SK-N-SH (cell line): ENCODE results near the gene TBC1D5. TPM values are rescaled to one million over a fixed set of nuclear protein-coding genes. Genes with fewer than 3 reads are reported as not detected.

ENCODE experiments used
- CTCF ChIA-PET: fragments of 300-600, 350-600 bp; formaldehyde crosslinking; extraction: SDS; loops from one replicate; lab custom pipeline; 2021; lab: Yijun Ruan, JAX
- POLR2A ChIA-PET: fragments of 350-600 bp; sonication (Branson Sonifier 250); formaldehyde crosslinking; extraction: SDS; loops from one replicate; lab custom pipeline; 2020; ENCODE audit warnings: antibody characterized with exemption, inconsistent platforms; lab: Yijun Ruan, JAX
- DNase-seq: peaks from one replicate; pipeline ENCODE4 v3.0.0; 2012
- H2AFZ ChIP-seq: fragments of 200-600 bp; sonication (generic); 2 replicates; pipeline ENCODE4 v1.8.1; 2016; ENCODE audit warnings: antibody characterized with exemption, mild to moderate bottlenecking, low read depth
- H3F3A ChIP-seq: fragments of 200-600 bp; sonication (generic); replicated peaks from 2 replicates; pipeline ENCODE3; 2016; ENCODE audit warnings: antibody characterized with exemption, mild to moderate bottlenecking; ENCODE audit not compliant: insufficient read depth
- H3K27ac ChIP-seq, 2 experiments: fragments of 200-500 bp in 1 of 2; fragments of 200-600 bp in 1 of 2; sonication (Bioruptor generic) in 1 of 2; sonication (generic), shearing (Covaris generic) in 1 of 2; 2 replicates each; pipeline versions ENCODE4 v1.5.1 to v1.6.1; 2014 to 2016; ENCODE audit warnings: low read depth in 2 of 2, inconsistent platforms in 1 of 2, low read length in 1 of 2, mild to moderate bottlenecking in 1 of 2, mixed read lengths in 1 of 2
- H3K27me3 ChIP-seq: fragments of 200-600 bp; sonication (generic), shearing (Covaris generic); 2 replicates; pipeline ENCODE4 v1.6.1; 2016; ENCODE audit warnings: mixed run types; ENCODE audit not compliant: insufficient read depth
- H3K36me3 ChIP-seq, 2 experiments: fragments of 200-500 bp in 1 of 2; fragments of 200-600 bp in 1 of 2; sonication (Bioruptor generic) in 1 of 2; sonication (generic) in 1 of 2; replicated peaks in 1 of 2; 2 replicates each; pipeline versions ENCODE3 to v1.5.1; 2014 to 2016; ENCODE audit warnings: low read length in 1 of 2, mild to moderate bottlenecking in 1 of 2; ENCODE audit not compliant: insufficient read depth in 2 of 2, control insufficient read depth in 1 of 2
- H3K4me1 ChIP-seq, 2 experiments: fragments of 200-500 bp in 1 of 2; fragments of 200-600 bp in 1 of 2; sonication (Bioruptor generic) in 1 of 2; sonication (generic), shearing (Covaris generic) in 1 of 2; 2 replicates each; pipeline versions ENCODE4 v1.5.1 to v1.6.1; 2014 to 2016; ENCODE audit warnings: low read depth in 1 of 2, low read length in 1 of 2, mixed run types in 1 of 2; ENCODE audit not compliant: insufficient read depth in 2 of 2, control insufficient read depth in 1 of 2
- H3K4me2 ChIP-seq: fragments of 200-600 bp; sonication (generic), shearing (Covaris generic); 2 replicates; pipeline ENCODE4 v1.6.1; 2017; ENCODE audit warnings: mixed run types
- H3K4me3 ChIP-seq, 2 experiments: fragments of 200-500 bp in 1 of 2; fragments of 200-600 bp in 1 of 2; sonication (Bioruptor generic) in 1 of 2; sonication (generic), shearing (Covaris generic) in 1 of 2; 2 replicates each; pipeline versions ENCODE4 v1.5.1 to v1.8.1; 2014 to 2016; ENCODE audit warnings: low read depth in 2 of 2, inconsistent platforms in 1 of 2, low read length in 1 of 2, mild to moderate bottlenecking in 1 of 2, mixed read lengths in 1 of 2, moderate library complexity in 1 of 2
- H3K79me2 ChIP-seq: fragments of 200-600 bp; sonication (generic); 2 replicates; pipeline ENCODE4 v1.8.1; 2017; ENCODE audit warnings: mild to moderate bottlenecking; ENCODE audit not compliant: insufficient read depth
- H3K9ac ChIP-seq: fragments of 200-600 bp; sonication (generic); 2 replicates; pipeline ENCODE4 v1.6.1; 2017; ENCODE audit warnings: mixed run types
- H3K9me2 ChIP-seq: fragments of 200-600 bp; sonication (generic); 2 replicates; pipeline ENCODE4 v1.6.1; 2017; ENCODE audit warnings: mixed run types
- H3K9me3 ChIP-seq: fragments of 200-600 bp; sonication (generic); 2 replicates; pipeline ENCODE4 v1.6.1; 2017; ENCODE audit warnings: mixed run types, mild to moderate bottlenecking, moderate library complexity
- H4K20me1 ChIP-seq: fragments of 200-600 bp; sonication (generic); 2 replicates; pipeline ENCODE4 v1.6.1; 2017; ENCODE audit warnings: mild to moderate bottlenecking, mixed run types; ENCODE audit not compliant: insufficient read depth
- CHD2 ChIP-seq: fragments of 150-350 bp; IDR thresholded peaks from 2 replicates; pipeline ENCODE4 v1.6.1; 2018; ENCODE audit warnings: low read length; ENCODE audit not compliant: partially characterized antibody
- ELF1 ChIP-seq: IDR thresholded peaks from 2 replicates; pipeline ENCODE4 v1.4.0; 2012
- EZH2phosphoT487 ChIP-seq: fragments of 200-600 bp; sonication (generic); IDR thresholded peaks from 2 replicates; pipeline ENCODE4 v1.6.1; 2017; ENCODE audit warnings: low read depth, mixed run types, mild to moderate bottlenecking, antibody characterized with exemption, moderate library complexity, borderline replicate concordance
- FOXJ3 ChIP-seq: sonication (generic); formaldehyde crosslinking; IDR thresholded peaks from 2 replicates; pipeline ENCODE4 v1.5.1; 2020; ENCODE audit warnings: mild to moderate bottlenecking, missing genetic modification reagents
- FOXM1 ChIP-seq: IDR thresholded peaks from 2 replicates; pipeline ENCODE4 v1.4.0; 2012; ENCODE audit warnings: low read depth, mild to moderate bottlenecking
- GATA2 ChIP-seq: sonication (generic); formaldehyde crosslinking; IDR thresholded peaks from 2 replicates; pipeline ENCODE4 v1.5.0; 2020; ENCODE audit warnings: mild to moderate bottlenecking, missing genetic modification reagents
- JUND ChIP-seq: IDR thresholded peaks from 2 replicates; pipeline ENCODE4 v1.4.0; 2012
- MAX ChIP-seq: IDR thresholded peaks from 2 replicates; pipeline ENCODE4 v1.4.0; 2012; ENCODE audit warnings: low read depth
- MEF2A ChIP-seq: IDR thresholded peaks from 2 replicates; pipeline ENCODE4 v1.4.0; 2012; ENCODE audit warnings: low read depth, borderline replicate concordance
- MXI1 ChIP-seq: IDR thresholded peaks from 2 replicates; pipeline ENCODE4 v1.6.1; 2012; ENCODE audit warnings: mild to moderate bottlenecking, low read depth, low read length, improper control_type of control experiment
- NRF1 ChIP-seq: IDR thresholded peaks from 2 replicates; pipeline ENCODE4 v1.6.1; 2012; ENCODE audit warnings: low read depth, mild to moderate bottlenecking, low read length
- POLR2AphosphoS5 ChIP-seq: IDR thresholded peaks from 2 replicates; pipeline ENCODE4 v1.6.1; 2012; ENCODE audit warnings: low read depth, low read length
- RAD21 ChIP-seq: IDR thresholded peaks from 2 replicates; pipeline ENCODE4 v1.6.1; 2012; ENCODE audit warnings: mild to moderate bottlenecking, low read length
- REST ChIP-seq: IDR thresholded peaks from 2 replicates; pipeline ENCODE4 v1.6.1; 2012; ENCODE audit warnings: mild to moderate bottlenecking, low read depth, low read length, moderate library complexity
- SIN3A ChIP-seq: IDR thresholded peaks from 2 replicates; pipeline ENCODE4 v1.6.1; 2012; ENCODE audit warnings: low read depth, mild to moderate bottlenecking, low read length, moderate library complexity, borderline replicate concordance
- TAF1 ChIP-seq: IDR thresholded peaks from 2 replicates; pipeline ENCODE4 v1.6.1; 2012; ENCODE audit warnings: low read depth, mild to moderate bottlenecking, low read length, moderate library complexity, borderline replicate concordance
- YY1 ChIP-seq: IDR thresholded peaks from 2 replicates; pipeline ENCODE4 v1.4.0; 2012; ENCODE audit warnings: low read depth, mild to moderate bottlenecking
- ZBTB33 ChIP-seq: IDR thresholded peaks from 2 replicates; pipeline ENCODE4 v1.4.0; 2012; ENCODE audit warnings: low read depth, borderline replicate concordance
- WGBS: methylation state at CpG from one replicate; pipeline ENCODE4 v1.1.6; 2017; ENCODE audit warnings: low lambda C conversion rate; 5-methylcytosine and 5-hydroxymethylcytosine counted together
- polyA plus RNA-seq, 3 experiments: library from polyadenylated mRNA; depleted of rRNA; stranded (reverse); fragments of >200 nt; gene quantifications; 2 replicates each; pipeline ENCODE4 v1.2.3, GENCODE V29; 2012
- TF ChIP-seq, protein P1 (sequence below): IDR thresholded peaks from 2 replicates; pipeline ENCODE4; 2012
- TF ChIP-seq, protein P2 (sequence below): fragments of 150-350 bp; IDR thresholded peaks from 2 replicates; pipeline ENCODE4 v1.6.1; 2016; ENCODE audit warnings: mild to moderate bottlenecking, low read depth, low read length

Gene TBC1D5
- polyA plus RNA-seq, 1 of the 3 experiments (the other 2 are of a cell fraction): 19.5 TPM

DNA sequence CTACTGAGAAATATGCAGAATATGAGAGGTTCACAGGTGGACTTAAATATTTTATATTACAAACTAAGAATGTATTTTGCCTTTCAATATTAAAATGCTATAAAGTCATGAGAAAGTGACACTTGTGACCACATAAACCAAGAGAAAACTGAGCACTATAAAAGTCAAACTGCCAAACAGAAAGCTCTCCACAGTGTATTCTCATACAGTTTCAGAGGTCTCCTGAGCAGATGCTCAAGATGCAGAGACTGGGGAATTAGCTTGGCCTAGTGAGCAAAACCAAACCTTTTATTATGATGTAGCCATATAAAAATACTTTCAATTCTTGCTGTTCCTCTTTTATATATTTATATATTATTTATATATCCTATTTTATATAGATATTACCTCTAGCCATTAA is 227.8 kb downstream of the TBC1D5 start (continued):
- TF ChIP-seq REST (no peak), GATA2 (CRISPR knock-in tag) (no peak), FOXJ3 (no peak), RAD21 (no peak), YY1 (no peak), ELF1 (no peak)

DNA sequence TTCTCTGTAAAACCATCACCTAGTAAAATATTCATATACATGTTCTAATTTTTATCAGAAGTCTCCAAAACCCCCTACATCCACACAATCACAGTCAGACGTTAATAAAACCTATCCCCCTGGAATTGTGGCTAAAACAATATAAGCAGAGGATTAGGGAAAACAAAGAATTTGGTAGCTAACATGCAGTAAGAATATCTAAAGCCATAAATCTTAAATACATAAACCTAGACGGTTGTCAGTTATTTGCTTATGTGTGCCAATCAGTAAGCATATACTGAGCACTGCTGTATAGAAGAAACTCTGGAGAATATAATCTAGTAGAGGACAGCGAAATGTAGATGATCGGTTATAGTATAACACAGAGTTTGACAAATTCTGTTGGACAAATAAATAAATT is 232.2 kb downstream of the TBC1D5 start:
- Histone ChIP-seq H3K36me3 (no peaks in the 10 kb centered on the region), H3K79me2 (no peaks in the 10 kb centered on the region), H3K4me2 (no peak overlapping the region), H3K9me3 (no peaks in the 10 kb centered on the region), H3K4me1 (peaks cover 0 to 10% of the 10 kb centered on the region in 2 experiments; a peak in 2 of 4 replicates), H3K9ac (no peak overlapping the region), H3K27me3 (no peaks in the 10 kb centered on the region), H3K4me3 (no peak overlapping the region), H2AFZ (no peak overlapping the region), H3F3A (peaks cover 11% of the 10 kb centered on the region), H3K9me2 (no peaks in the 10 kb centered on the region), H4K20me1 (no peaks in the 10 kb centered on the region), H3K27ac (no peak overlapping the region)
- ChIA-PET POLR2A (no interaction called here), CTCF (interaction anchor here (1.2 to 1.4 kb wide), 2 partner anchors 19 to 36 kb away, joined by 3 to 4 read pairs; no protein-coding TSS in a partner anchor)
- 88% methylated on average over 4 of the region's 4 CpGs for WGBS
- DNase-seq: no peak
- TF ChIP-seq, protein P1, sequence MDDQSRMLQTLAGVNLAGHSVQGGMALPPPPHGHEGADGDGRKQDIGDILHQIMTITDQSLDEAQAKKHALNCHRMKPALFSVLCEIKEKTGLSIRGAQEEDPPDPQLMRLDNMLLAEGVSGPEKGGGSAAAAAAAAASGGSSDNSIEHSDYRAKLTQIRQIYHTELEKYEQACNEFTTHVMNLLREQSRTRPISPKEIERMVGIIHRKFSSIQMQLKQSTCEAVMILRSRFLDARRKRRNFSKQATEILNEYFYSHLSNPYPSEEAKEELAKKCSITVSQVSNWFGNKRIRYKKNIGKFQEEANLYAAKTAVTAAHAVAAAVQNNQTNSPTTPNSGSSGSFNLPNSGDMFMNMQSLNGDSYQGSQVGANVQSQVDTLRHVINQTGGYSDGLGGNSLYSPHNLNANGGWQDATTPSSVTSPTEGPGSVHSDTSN: no peak
- no peak for TF ChIP-seq CHD2
- TF ChIP-seq, protein P2, sequence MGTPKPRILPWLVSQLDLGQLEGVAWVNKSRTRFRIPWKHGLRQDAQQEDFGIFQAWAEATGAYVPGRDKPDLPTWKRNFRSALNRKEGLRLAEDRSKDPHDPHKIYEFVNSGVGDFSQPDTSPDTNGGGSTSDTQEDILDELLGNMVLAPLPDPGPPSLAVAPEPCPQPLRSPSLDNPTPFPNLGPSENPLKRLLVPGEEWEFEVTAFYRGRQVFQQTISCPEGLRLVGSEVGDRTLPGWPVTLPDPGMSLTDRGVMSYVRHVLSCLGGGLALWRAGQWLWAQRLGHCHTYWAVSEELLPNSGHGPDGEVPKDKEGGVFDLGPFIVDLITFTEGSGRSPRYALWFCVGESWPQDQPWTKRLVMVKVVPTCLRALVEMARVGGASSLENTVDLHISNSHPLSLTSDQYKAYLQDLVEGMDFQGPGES: no peak
- no peak for TF ChIP-seq MXI1
- TF ChIP-seq EZH2phosphoT487: no peak
- no peak for TF ChIP-seq SIN3A
- no peak for TF ChIP-seq POLR2AphosphoS5
- TF ChIP-seq MAX: no peak
- TF ChIP-seq JUND: no peak
- no peak for TF ChIP-seq TAF1
- no peak for TF ChIP-seq NRF1
- TF ChIP-seq ZBTB33: no peak
- TF ChIP-seq REST: no peak
- TF ChIP-seq MEF2A: no peak
- no peak for TF ChIP-seq FOXM1
- no peak for TF ChIP-seq RAD21
